Testis (tissue), 2 donors: ENCODE measurements around the gene IFNA4.

Source experiments
- CTCF ChIP-seq, 3 experiments: fragments of 450-650 bp in 2 of 3; fragments of 200-600 bp in 1 of 3; sonication (generic) in 1 of 3; IDR thresholded peaks; one replicate each; pipeline ENCODE4 v1.5.1; 2016 to 2019; ENCODE audit warnings: antibody characterized with exemption in 3 of 3, mild to moderate bottlenecking in 2 of 3, moderate library complexity in 1 of 3
- POLR2A ChIP-seq: fragments of 450-650 bp; IDR thresholded peaks from one replicate; pipeline ENCODE4 v1.6.1; 2017; ENCODE audit warnings: antibody characterized with exemption, mild to moderate bottlenecking, moderate library complexity

GRCh38 chr9:21210311-21210710, 22.9 kb upstream of the IFNA4 start:
- no peak for TF ChIP-seq CTCF (IDR thresholded peaks at IDR 0.05)
- no peak for TF ChIP-seq POLR2A
